Keratinocyte (primary cell): ENCODE data around the gene GOT1. TPM values are rescaled to one million over a fixed set of nuclear protein-coding genes. Genes with fewer than 3 reads are reported as not detected.

ENCODE experiments used
- DNase-seq: peaks from one replicate; pipeline ENCODE4 v3.0.0-alpha.2; 2011; ENCODE audit warnings: low read depth, missing footprints, low spot score
- FAIRE-seq: peaks from 2 replicates; lab custom pipeline; 2011; peaks lifted over from hg19 to GRCh38; lab: Jason Lieb, UNC
- H2AFZ ChIP-seq: 2 replicates; pipeline ENCODE4 v1.6.0; 2012; ENCODE audit warnings: low read length, control low read depth, inconsistent platforms; ENCODE audit not compliant: control insufficient read depth
- H3K27ac ChIP-seq: 2 replicates; pipeline ENCODE4 v1.5.1; 2011; ENCODE audit warnings: low read length; ENCODE audit not compliant: control insufficient read depth, insufficient read depth
- H3K27me3 ChIP-seq: 3 replicates; pipeline ENCODE4 v1.6.0; 2011; ENCODE audit warnings: low read length; ENCODE audit not compliant: control insufficient read depth, insufficient read depth; ENCODE audit errors: extremely low read depth
- H3K36me3 ChIP-seq, 2 experiments: 2 replicates in 1 of 2; 3 replicates in 1 of 2; pipeline ENCODE4 v1.5.1; 2011; ENCODE audit warnings: low read length in 2 of 2, mild to moderate bottlenecking in 1 of 2; ENCODE audit not compliant: control insufficient read depth in 2 of 2, insufficient read depth in 2 of 2; ENCODE audit errors: extremely low read depth in 1 of 2
- H3K4me1 ChIP-seq: 3 replicates; pipeline ENCODE4 v1.5.1; 2011; ENCODE audit warnings: low read length; ENCODE audit not compliant: control insufficient read depth, insufficient read depth; ENCODE audit errors: extremely low read depth
- H3K4me2 ChIP-seq: 3 replicates; pipeline ENCODE4 v1.6.0; 2011; ENCODE audit warnings: low read depth, low read length; ENCODE audit not compliant: control insufficient read depth, insufficient read depth; ENCODE audit errors: extremely low read depth
- H3K4me3 ChIP-seq, 3 experiments: fragments of 200-600 bp in 1 of 3; sonication (generic) in 1 of 3; 2 replicates in 2 of 3; 3 replicates in 1 of 3; pipeline ENCODE4 v1.5.1; 2011 to 2016; ENCODE audit warnings: low read length in 3 of 3, mild to moderate bottlenecking in 3 of 3, control low read depth in 2 of 3, inconsistent platforms in 1 of 3, low read depth in 1 of 3, mixed read lengths in 1 of 3, mixed run types in 1 of 3, moderate library complexity in 1 of 3; ENCODE audit not compliant: control insufficient read depth in 2 of 3, insufficient read depth in 2 of 3; ENCODE audit errors: extremely low read depth in 1 of 3
- H3K79me2 ChIP-seq: 2 replicates; pipeline ENCODE4 v1.6.0; 2012; ENCODE audit warnings: low read length; ENCODE audit not compliant: control insufficient read depth, insufficient read depth
- H3K9ac ChIP-seq: 3 replicates; pipeline ENCODE4 v1.6.0; 2011; ENCODE audit warnings: low read length; ENCODE audit not compliant: control insufficient read depth, insufficient read depth; ENCODE audit errors: extremely low read depth
- H3K9me1 ChIP-seq: 3 replicates; pipeline ENCODE4 v1.6.0; 2011; ENCODE audit warnings: low read length; ENCODE audit not compliant: control insufficient read depth, insufficient read depth; ENCODE audit errors: extremely low read depth
- H3K9me3 ChIP-seq: 2 replicates; pipeline ENCODE4 v1.5.1; 2012; ENCODE audit warnings: low read depth, low read length; ENCODE audit not compliant: control insufficient read depth
- H4K20me1 ChIP-seq: 3 replicates; pipeline ENCODE4 v1.6.0; 2011; ENCODE audit warnings: low read length; ENCODE audit not compliant: control insufficient read depth, insufficient read depth; ENCODE audit errors: extremely low read depth
- EZH2 ChIP-seq: IDR thresholded peaks from one replicate; pipeline ENCODE4 v1.6.1; 2012; ENCODE audit warnings: inconsistent platforms, mild to moderate bottlenecking, low read length, moderate library complexity
- dilution Hi-C: fragments of 300-500 bp; cut with MboI; formaldehyde crosslinking; loops from one replicate; pipeline ENCODE4 v1.7.0; 2020; ENCODE audit warnings: low sequenced_read_pairs; ENCODE audit not compliant: extremely low pct_ligation_motif_present
- polyA plus RNA-seq, 5 experiments: library from polyadenylated mRNA; depleted of rRNA in 3 of 5; stranded (reverse) in 3 of 5; stranded (forward) in 1 of 5; unstranded in 1 of 5; fragments of >200 nt; gene quantifications; 1 replicate in 1 of 5; 2 replicates in 3 of 5; 3 replicates in 1 of 5; pipeline versions ENCODE4 v1.2.1 to v1.2.3, GENCODE V29; 2011 to 2012; ENCODE audit warnings: missing spikeins in 2 of 5, low read depth in 1 of 5, low replicate concordance in 1 of 5
- TF ChIP-seq, protein P1 (sequence below), 3 experiments: IDR thresholded peaks in 1 of 3; conservative IDR thresholded peaks in 1 of 3; optimal IDR thresholded peaks in 1 of 3; 2 replicates in 2 of 3; 3 replicates in 1 of 3; pipeline versions ENCODE3 to v1.5.1; 2011; ENCODE audit warnings: low read length in 3 of 3, mild to moderate bottlenecking in 3 of 3, moderate library complexity in 2 of 3, control low read depth in 1 of 3, inconsistent platforms in 1 of 3; ENCODE audit not compliant: insufficient read depth in 2 of 3; ENCODE audit errors: extremely low read depth in 1 of 3

GOT1 gene
- polyA plus RNA-seq, 1 donor (not counting 4 experiments of a cell fraction or from before 2014, with no cell fraction given) = 33.3 TPM

DNA sequence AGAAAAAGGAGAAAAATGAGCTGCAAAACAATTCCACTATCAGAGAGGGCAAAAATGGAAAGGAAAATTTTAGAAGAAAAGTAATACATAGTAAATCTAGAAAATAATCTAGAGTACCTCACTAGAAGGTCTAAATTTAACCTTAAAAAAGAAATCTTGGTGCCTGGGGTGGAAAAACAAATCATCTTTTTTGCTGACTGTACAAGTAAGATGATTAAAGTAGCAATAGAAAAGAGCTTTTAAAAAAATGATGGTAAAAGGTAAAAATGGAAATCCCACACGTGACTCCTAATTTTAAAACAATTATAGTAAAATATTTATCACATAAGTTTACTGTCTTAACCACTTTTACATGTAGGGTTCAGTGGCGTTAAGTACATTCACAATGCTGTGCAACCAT is 28.8 kb upstream of the GOT1 start:
- H3K27me3 ChIP-seq = no peaks in the 10 kb centered on the region
- no peaks in the 10 kb centered on the region for H3K36me3 ChIP-seq
- no peak overlapping the region for H3K27ac ChIP-seq
- no peaks in the 10 kb centered on the region for H4K20me1 ChIP-seq
- no peak overlapping the region for H3K9ac ChIP-seq
- H3K4me3 ChIP-seq = no peak overlapping the region
- H3K9me3 ChIP-seq = peaks cover 2% of the 10 kb centered on the region
- no peak for FAIRE-seq
- TF ChIP-seq, protein P1, sequence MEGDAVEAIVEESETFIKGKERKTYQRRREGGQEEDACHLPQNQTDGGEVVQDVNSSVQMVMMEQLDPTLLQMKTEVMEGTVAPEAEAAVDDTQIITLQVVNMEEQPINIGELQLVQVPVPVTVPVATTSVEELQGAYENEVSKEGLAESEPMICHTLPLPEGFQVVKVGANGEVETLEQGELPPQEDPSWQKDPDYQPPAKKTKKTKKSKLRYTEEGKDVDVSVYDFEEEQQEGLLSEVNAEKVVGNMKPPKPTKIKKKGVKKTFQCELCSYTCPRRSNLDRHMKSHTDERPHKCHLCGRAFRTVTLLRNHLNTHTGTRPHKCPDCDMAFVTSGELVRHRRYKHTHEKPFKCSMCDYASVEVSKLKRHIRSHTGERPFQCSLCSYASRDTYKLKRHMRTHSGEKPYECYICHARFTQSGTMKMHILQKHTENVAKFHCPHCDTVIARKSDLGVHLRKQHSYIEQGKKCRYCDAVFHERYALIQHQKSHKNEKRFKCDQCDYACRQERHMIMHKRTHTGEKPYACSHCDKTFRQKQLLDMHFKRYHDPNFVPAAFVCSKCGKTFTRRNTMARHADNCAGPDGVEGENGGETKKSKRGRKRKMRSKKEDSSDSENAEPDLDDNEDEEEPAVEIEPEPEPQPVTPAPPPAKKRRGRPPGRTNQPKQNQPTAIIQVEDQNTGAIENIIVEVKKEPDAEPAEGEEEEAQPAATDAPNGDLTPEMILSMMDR (optimal IDR thresholded peaks at IDR 0.05 in 1 of 3, IDR thresholded peaks at IDR 0.05 in 1 of 3, conservative IDR thresholded peaks at IDR 0.05 in 1 of 3; ENCODE audit: extremely low read depth in 1 of 3, insufficient read depth in 2 of 3, low read length in 3 of 3) = no peak
- no peak for TF ChIP-seq EZH2
- no peak for DNase-seq
- no peaks in the 10 kb centered on the region for H3K79me2 ChIP-seq
- H3K4me1 ChIP-seq = peaks cover 9% of the 10 kb centered on the region
- H3K4me2 ChIP-seq = no peak overlapping the region
- no peaks in the 10 kb centered on the region for H3K9me1 ChIP-seq
- no peak overlapping the region for H2AFZ ChIP-seq
- dilution Hi-C loops = no loop called here

DNA sequence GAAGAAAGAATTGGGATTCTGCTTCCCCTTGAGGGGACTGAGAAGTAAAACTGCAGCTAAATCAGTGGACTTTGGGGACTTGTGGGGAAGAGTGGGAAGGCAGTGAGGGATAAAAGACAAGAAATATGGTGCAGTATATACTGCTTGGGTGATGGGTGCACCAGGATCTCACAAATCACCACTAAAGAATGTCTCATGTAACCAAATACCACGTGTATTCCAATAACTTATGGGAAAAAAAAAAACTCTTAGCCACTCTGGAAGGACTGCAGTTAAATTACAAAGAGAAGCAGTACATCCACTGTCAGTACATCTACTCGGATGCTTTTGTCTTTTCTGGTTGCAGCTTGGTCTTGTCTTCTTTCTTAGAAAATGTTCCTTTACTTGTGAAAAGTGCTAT is 27.4 kb upstream of the GOT1 start:
- no peak for DNase-seq
- no peaks in the 10 kb centered on the region for H4K20me1 ChIP-seq
- dilution Hi-C loops = no loop called here
- H3K9me3 ChIP-seq = peaks cover 2% of the 10 kb centered on the region
- H3K79me2 ChIP-seq = no peaks in the 10 kb centered on the region
- H3K4me3 ChIP-seq = no peak overlapping the region
- H2AFZ ChIP-seq = no peak overlapping the region
- peaks cover 9% of the 10 kb centered on the region for H3K4me1 ChIP-seq
- no peak overlapping the region for H3K27ac ChIP-seq
- H3K36me3 ChIP-seq = no peaks in the 10 kb centered on the region
- H3K9me1 ChIP-seq = no peaks in the 10 kb centered on the region
- no peak overlapping the region for H3K4me2 ChIP-seq
- TF ChIP-seq, protein P1 (optimal IDR thresholded peaks at IDR 0.05 in 1 of 3, IDR thresholded peaks at IDR 0.05 in 1 of 3, conservative IDR thresholded peaks at IDR 0.05 in 1 of 3; ENCODE audit: extremely low read depth in 1 of 3, insufficient read depth in 2 of 3, low read length in 3 of 3) = no peak
- no peak for TF ChIP-seq EZH2
- no peak overlapping the region for H3K9ac ChIP-seq
- FAIRE-seq = no peak
- peaks cover 3% of the 10 kb centered on the region for H3K27me3 ChIP-seq
